Liver (tissue), 4 donors: ENCODE data around the gene PIGR. TPM values are rescaled to one million over a fixed set of nuclear protein-coding genes. Genes with fewer than 3 reads are reported as not detected.

ENCODE experiments used
- polyA plus RNA-seq, 2 donors: library from polyadenylated mRNA; stranded (reverse) in 1 of 2; unstranded in 1 of 2; fragments of 200-250 nt in 1 of 2; fragments of >200 nt in 1 of 2; fragmentation: Nextera tagmentation in 1 of 2; extraction: Ambion mirVana in 1 of 2; gene quantifications; one replicate each; pipeline versions ENCODE4 v1.2.1 to v1.2.3, GENCODE V29; 2013 to 2015
- total RNA-seq, 2 donors: library from RNA; depleted of rRNA; stranded (reverse); fragments of >200 nt; gene quantifications; one replicate each; pipeline ENCODE4 v1.2.3, GENCODE V29; 2014
- donor health status: healthy.
- donor health status: healthy.
- donor health status: healthy.

The PIGR gene
- total and polyA plus RNA-seq, 4 donors: 0.09 to 43.3 (median 14.1) TPM

Other genes starting within 250 kb of the PIGR start
- not detected for gene IL19, start 175.7 kb downstream of the PIGR start, total RNA-seq
- gene IL19, start 175.7 kb downstream of the PIGR start, polyA plus RNA-seq: not detected
- 1 to 10 TPM in 1 of 2 donors, under 1 TPM in 1; 0.23 to 1.4 TPM for gene IL10, start 174.0 kb downstream of the PIGR start, total RNA-seq
- gene IL10, start 174.0 kb downstream of the PIGR start, polyA plus RNA-seq: under 1 TPM; 0.54 to 0.63 TPM
- gene IL20, start 80.8 kb downstream of the PIGR start, total RNA-seq: under 1 TPM in 1 of 2 donors, not detected in 1; 0.17 TPM
- not detected for gene IL20, start 80.8 kb downstream of the PIGR start, polyA plus RNA-seq
- gene IL24, start 49.0 kb downstream of the PIGR start, total RNA-seq: not detected
- gene IL24, start 49.0 kb downstream of the PIGR start, polyA plus RNA-seq: under 1 TPM in 1 of 2 donors, not detected in 1; 0.13 TPM
- 1 to 10 TPM in 1 of 2 donors, under 1 TPM in 1; 0.70 to 1.3 TPM for gene FCMR, start 24.5 kb downstream of the PIGR start, total RNA-seq
- gene FCMR, start 24.5 kb downstream of the PIGR start, polyA plus RNA-seq: 1 to 10 TPM; 2.2 to 3.6 TPM
- gene FCAMR, start 24.0 kb upstream of the PIGR start, total RNA-seq: under 1 TPM; 0.14 to 0.59 TPM
- under 1 TPM; 0.23 to 0.54 TPM for gene FCAMR, start 24.0 kb upstream of the PIGR start, polyA plus RNA-seq
- under 1 TPM; 0.59 to 0.79 TPM for gene C1orf116, start 86.3 kb upstream of the PIGR start, total RNA-seq
- gene C1orf116, start 86.3 kb upstream of the PIGR start, polyA plus RNA-seq: under 1 TPM; 0.27 to 0.33 TPM
- gene YOD1, start 104.7 kb upstream of the PIGR start, total RNA-seq: 10 to 100 TPM in 1 of 2 donors, 1 to 10 TPM in 1; 7.7 to 79.4 TPM
- gene YOD1, start 104.7 kb upstream of the PIGR start, polyA plus RNA-seq: 1 to 10 TPM; 1.3 to 1.8 TPM
- gene PFKFB2, start 106.8 kb upstream of the PIGR start, total RNA-seq: 1 to 10 TPM; 4.0 to 5.9 TPM
- 1 to 10 TPM; 1.5 to 2.0 TPM for gene PFKFB2, start 106.8 kb upstream of the PIGR start, polyA plus RNA-seq
- 100 to 1,000 TPM in 1 of 2 donors, 10 to 100 TPM in 1; 59.7 to 460 TPM for gene C4BPB, start 142.4 kb upstream of the PIGR start, total RNA-seq
- gene C4BPB, start 142.4 kb upstream of the PIGR start, polyA plus RNA-seq: 100 to 1,000 TPM; 399 to 404 TPM
- gene C4BPA, start 157.8 kb upstream of the PIGR start, total RNA-seq: 1,000 to 10,000 TPM in 1 of 2 donors, 10 to 100 TPM in 1; 49.5 to 1,492 TPM
- 1,000 to 10,000 TPM in 1 of 2 donors, 100 to 1,000 TPM in 1; 896 to 1,527 TPM for gene C4BPA, start 157.8 kb upstream of the PIGR start, polyA plus RNA-seq